Heart right ventricle (tissue), 16 donors: ENCODE results near the gene AGAP1. TPM values are rescaled to one million over a fixed set of nuclear protein-coding genes. Genes with fewer than 3 reads are reported as not detected.
A peak's percentile ranks its signal among the peaks of the same experiment; 100 is the strongest.

ENCODE experiments used
- ATAC-seq, 8 donors: fragments of 200-7000 bp; cut with Tn5 transposase; one replicate each; pipeline ENCODE4 v1.9.1; 2020; ENCODE audit warnings: mild to moderate bottlenecking in 8 of 8, moderate library complexity in 8 of 8, moderate number of reproducible peaks in 1 of 8
- DNase-seq, 2 donors: peaks; one replicate each; pipeline ENCODE4 v3.0.0-alpha.2; 2020
- H3K27ac ChIP-seq, 10 donors: fragments of 200-600 bp; sonication (generic) in 2 of 10; one replicate each; pipeline versions ENCODE4 v1.5.0 to v1.8.0; 2020 to 2022; ENCODE audit warnings: mild to moderate bottlenecking in 3 of 10
- H3K27me3 ChIP-seq, 7 donors: fragments of 200-600 bp; one replicate each; pipeline ENCODE4 v1.8.0; 2021 to 2022; ENCODE audit warnings: mild to moderate bottlenecking in 2 of 7
- H3K36me3 ChIP-seq, 9 donors: fragments of 200-600 bp; sonication (generic) in 1 of 9; one replicate each; pipeline versions ENCODE4 v1.5.0 to v1.8.0; 2020 to 2022; ENCODE audit warnings: mild to moderate bottlenecking in 2 of 9
- H3K4me1 ChIP-seq, 9 donors: fragments of 200-600 bp; sonication (generic) in 1 of 9; one replicate each; pipeline versions ENCODE4 v1.5.0 to v1.8.0; 2020 to 2022; ENCODE audit warnings: mild to moderate bottlenecking in 4 of 9
- H3K4me3 ChIP-seq, 10 donors: fragments of 200-600 bp; sonication (generic) in 2 of 10; one replicate each; pipeline versions ENCODE4 v1.5.0 to v1.8.0; 2020 to 2022; ENCODE audit warnings: mild to moderate bottlenecking in 7 of 10, moderate library complexity in 2 of 10
- H3K9me3 ChIP-seq, 11 donors: fragments of 200-600 bp in 10 of 11; sonication (generic) in 2 of 11; one replicate each; pipeline versions ENCODE4 v1.5.0 to v1.8.0; 2013 to 2022; ENCODE audit warnings: mild to moderate bottlenecking in 2 of 11, control low read depth in 1 of 11, moderate library complexity in 1 of 11
- CTCF ChIP-seq, 9 donors: fragments of 200-600 bp; sonication (generic) in 2 of 9; IDR thresholded peaks; one replicate each; pipeline versions ENCODE4 v1.5.0 to v1.8.0; 2021 to 2022; ENCODE audit warnings: antibody characterized with exemption in 9 of 9, mild to moderate bottlenecking in 5 of 9, moderate library complexity in 1 of 9
- WGBS, 2 donors: extraction: QIAGEN DNeasy Blood & Tissue Kit; methylation state at CpG; one replicate each; pipeline ENCODE4 v1.1.7; 2013; ENCODE audit warnings: inconsistent platforms in 1 of 2; 5-methylcytosine and 5-hydroxymethylcytosine counted together
- intact Hi-C, 10 donors: fragments of 100-400 bp; cut with DNase I; formaldehyde crosslinking; loops; one replicate each; pipeline versions ENCODE4 v1.11.1 to v1.14.2; 2022
- polyA plus RNA-seq, 2 donors: library from polyadenylated mRNA; stranded (reverse); fragments of 200-250 nt; gene quantifications; one replicate each; pipeline ENCODE4 v1.2.3, GENCODE V29; 2013
- total RNA-seq, 10 donors: library from RNA; stranded (reverse); fragmentation: NEBNext Ultra II Directional in 3 of 10; extraction: Animal tissue kit (Norgen Biotek cat#: 25700) in 3 of 10; gene quantifications; one replicate each; pipeline versions ENCODE4 v1.2.1 to v1.2.4, GENCODE V29; 2021 to 2023
- donor health status: Arrhythmogenic right ventricular cardiomyopathy.
- donor health status: ischemic (EF 13 %, LVEDD 7.1; RV severe dilation, severe dysfunction).
- donor health status: healthy with polysubstance abuse.
- donor health status: DM: no; HTN: yes; CAD: no.
- donor health status: DM: no; HTN: no; CAD: no.
- donor health status: ischemic (EF 25% LVEDD 6.9; RV normal size, moderate dysfunction).
- donor health status: ischemic (EF 25% LVEDD 5.7; RV mildly dilated, moderate dysfunction).
- donor health status: healthy.
- donor health status: DM: yes; HTN: yes; CAD: no.
- donor health status: Ischemic cardiomyopathy.
- donor health status: ischemic (EF 35%, LVEDD 5.7; RV mildly dilated, moderate dysfunction).
- donor health status: nonischemic (EF 11% LVEDD 7.7; RV severe dilation, severe dysfunction).
- donor health status: DM: yes; HTN: yes; CAD: no.
- donor health status: PGD.
- donor health status: ischemic (EF 29% LVEDD 5.4; RV normal size, mild dysfunction).
- donor health status: nonischemic (EF 23%, LVEDD 6.1; RV moderate dilation, normal function).

Gene AGAP1
- total and polyA plus RNA-seq, 12 donors: 3.5 to 29.2 (median 19.4) TPM

GRCh38 chr2:235679471-235679870 lies 185.6 kb downstream of the AGAP1 start:
- Histone ChIP-seq H3K4me1 (peaks cover 2 to 36% (median 19%) of the 10 kb centered on the region in 9 donors), H3K4me3 (no peak overlapping the region), H3K27ac (no peak overlapping the region), H3K36me3 (no peaks in the 10 kb centered on the region), H3K27me3 (no peaks in the 10 kb centered on the region), H3K9me3 (no peaks in the 10 kb centered on the region)
- no peak for TF ChIP-seq CTCF (IDR thresholded peaks at IDR 0.05)
- ATAC-seq: no peak
- 45 to 59% methylated on average over 5 of the region's 5 CpGs for WGBS, 2 donors
- intact Hi-C loops: loop anchor here in 3 of 10 donors (5.0 to 10.0 kb wide), 3 partner anchors 65 to 545 kb away; no protein-coding TSS in a partner anchor
- no peak for DNase-seq

- ATAC-seq: peak in 3 of 8 donors; percentile 17 to 47 (median 18)
- intact Hi-C loops: no loop called here
These were observed 191.3 kb downstream of the AGAP1 start for GRCh38 chr2:235685024-235685721.

GRCh38 chr2:235688511-235689426 lies 194.9 kb downstream of the AGAP1 start:
- Histone ChIP-seq H3K36me3 (no peaks in the 10 kb centered on the region), H3K9me3 (no peaks in the 10 kb centered on the region), H3K27me3 (no peaks in the 10 kb centered on the region), H3K4me3 (no peak overlapping the region), H3K4me1 (peaks cover 3 to 41% (median 21%) of the 10 kb centered on the region in 9 donors), H3K27ac (no peak overlapping the region)
- intact Hi-C loops: no loop called here
- ATAC-seq: no peak
- TF ChIP-seq CTCF (IDR thresholded peaks at IDR 0.05): no peak
- no peak for DNase-seq
- 94 to 96% methylated on average over 26 of the region's 26 CpGs for WGBS, 2 donors

More at GRCh38 chr2:235685024-235685721, 191.3 kb downstream of the AGAP1 start:
- no peak for TF ChIP-seq CTCF (IDR thresholded peaks at IDR 0.05)
- H3K4me1 ChIP-seq: peaks cover 0 to 26% (median 11%) of the 10 kb centered on the region in 9 donors
- H3K36me3 ChIP-seq: no peaks in the 10 kb centered on the region
- no peak for DNase-seq
- H3K27ac ChIP-seq: no peak overlapping the region
- WGBS, 2 donors: 64 to 75% methylated on average over 10 of the region's 10 CpGs
- no peaks in the 10 kb centered on the region for H3K9me3 ChIP-seq
- H3K27me3 ChIP-seq: no peaks in the 10 kb centered on the region
- no peak overlapping the region for H3K4me3 ChIP-seq

- Histone ChIP-seq H3K4me1 (peaks cover 3 to 41% (median 21%) of the 10 kb centered on the region in 9 donors), H3K36me3 (no peaks in the 10 kb centered on the region), H3K4me3 (no peak overlapping the region), H3K9me3 (no peaks in the 10 kb centered on the region), H3K27ac (no peak overlapping the region), H3K27me3 (no peaks in the 10 kb centered on the region)
- no peak for TF ChIP-seq CTCF (IDR thresholded peaks at IDR 0.05)
- 63 to 72% methylated on average over 4 of the region's 4 CpGs for WGBS, 2 donors
- ATAC-seq (peak in 1 of 8 donors; percentile 34), DNase-seq (no peak)
- intact Hi-C loops: no loop called here
These were observed 195.6 kb downstream of the AGAP1 start for GRCh38 chr2:235689427-235689853.
